Endometrial microvascular endothelial cells (primary cell): ENCODE results near the gene FNDC3B. TPM values are rescaled to one million over a fixed set of nuclear protein-coding genes. Genes with fewer than 3 reads are reported as not detected.

Experiments
- in situ Hi-C: cut with HindIII; loops from 2 replicates; pipeline ENCODE4 v1.10.0; 2017; ENCODE audit warnings: low sequenced_read_pairs, low pct_unique_long_range_greater_than_20kb; ENCODE audit errors: inconsistent ontology term
- total RNA-seq: library from RNA; depleted of rRNA; stranded (reverse); fragments of >200 nt; gene quantifications from one replicate; pipeline ENCODE4 v1.2.3, GENCODE V29; 2015; ENCODE audit errors: inconsistent ontology term

FNDC3B gene
- total RNA-seq, 1 donor from 2014 or later, result 83.1 TPM

DNA sequence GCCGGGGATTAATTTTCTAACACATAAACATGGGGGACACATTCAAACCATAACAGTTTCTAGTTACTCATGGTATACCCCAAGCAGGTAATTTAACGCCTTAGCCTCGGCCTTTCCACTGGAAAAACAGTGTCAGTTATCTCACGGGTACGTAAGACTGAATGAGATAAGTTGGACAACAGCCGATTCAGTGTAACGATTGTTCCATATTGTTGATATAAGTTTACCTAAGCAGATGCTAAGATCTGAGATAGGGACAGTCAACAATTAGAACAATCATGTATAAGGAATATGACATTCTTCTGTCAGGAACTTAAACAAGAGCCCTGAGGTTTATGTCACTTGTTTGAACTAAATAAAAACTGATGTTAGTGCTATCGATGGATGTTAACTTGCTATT lies 278.1 kb downstream of the FNDC3B start:
- in situ Hi-C loops, result no loop called here

DNA sequence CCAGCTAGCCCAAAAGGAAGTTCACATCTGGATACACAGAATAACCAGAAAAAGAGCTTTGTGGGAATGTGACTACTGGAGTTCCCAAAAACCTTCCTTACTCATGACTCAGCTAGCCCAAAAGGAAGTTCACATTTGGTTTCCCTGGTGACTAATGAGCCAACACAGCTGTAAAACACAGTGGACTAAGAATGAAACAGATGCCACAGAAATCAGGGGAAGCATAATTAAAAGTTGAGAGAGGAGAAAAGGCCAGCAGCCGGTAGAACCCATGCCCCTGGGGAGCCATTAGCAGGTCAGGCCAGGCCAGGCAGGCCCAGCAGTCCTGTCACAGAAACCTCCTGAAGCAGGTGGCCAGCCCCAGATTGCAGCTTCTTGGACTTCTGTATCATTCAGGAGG lies 278.6 kb downstream of the FNDC3B start:
- in situ Hi-C loops, result no loop called here

DNA sequence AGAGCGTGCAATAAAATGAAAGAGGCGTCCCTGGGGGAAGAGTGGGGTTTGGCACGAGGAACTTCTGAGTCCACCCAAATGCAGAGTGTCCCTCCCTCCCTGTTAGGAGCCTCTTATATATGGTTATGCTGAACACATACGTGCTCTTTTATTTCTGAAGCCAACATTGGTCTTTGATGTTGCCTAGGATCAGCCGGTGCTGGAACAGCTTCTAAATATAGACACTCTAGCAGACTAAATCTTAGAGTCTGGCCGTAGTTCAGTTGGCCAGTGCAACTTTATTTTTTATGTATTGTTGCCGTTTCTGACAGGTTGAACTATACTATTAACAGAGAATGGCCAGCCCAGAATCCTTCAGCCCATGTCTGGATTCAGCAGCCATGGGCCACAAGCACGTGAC lies 280.2 kb downstream of the FNDC3B start:
- in situ Hi-C loops, result no loop called here

DNA sequence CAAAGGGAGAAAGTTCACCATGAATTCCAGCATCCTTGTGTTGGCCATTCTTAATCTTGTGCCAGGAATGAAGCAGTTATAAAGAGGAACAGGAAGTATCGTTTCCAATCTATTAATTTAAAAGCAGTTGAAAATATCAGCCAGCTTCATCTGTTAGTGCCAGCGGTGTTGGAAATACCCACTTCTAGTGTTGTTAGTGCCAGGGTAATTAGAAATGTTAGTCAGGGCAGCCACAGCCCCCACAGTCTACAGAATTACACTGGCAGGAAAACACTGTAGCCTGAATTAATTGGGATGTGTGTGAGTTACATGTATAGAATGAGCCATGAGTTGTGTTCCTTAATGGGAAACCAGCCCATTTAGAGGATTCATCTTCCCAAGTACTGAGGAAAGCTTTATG lies 281.1 kb downstream of the FNDC3B start:
- in situ Hi-C loops, result no loop called here

DNA sequence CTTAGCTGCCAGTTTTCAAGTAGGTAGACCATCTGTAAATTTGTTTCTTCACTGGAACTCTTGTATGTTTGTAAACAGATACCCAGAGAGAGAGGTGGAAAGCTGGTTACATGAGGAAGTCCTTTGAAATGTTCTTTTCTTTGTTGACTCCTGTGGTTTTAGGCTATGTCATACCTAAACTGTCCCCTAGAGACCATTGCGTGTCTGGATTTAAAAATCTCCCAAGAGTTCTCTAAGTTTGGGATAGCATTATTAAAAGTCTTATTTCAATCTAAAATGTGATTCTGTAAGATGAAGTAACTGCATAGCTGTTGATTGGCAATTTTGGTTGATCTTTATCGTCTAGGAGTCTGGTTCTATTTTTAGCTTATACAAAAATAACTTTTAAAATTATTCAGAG lies 281.7 kb downstream of the FNDC3B start:
- in situ Hi-C loops, result no loop called here

DNA sequence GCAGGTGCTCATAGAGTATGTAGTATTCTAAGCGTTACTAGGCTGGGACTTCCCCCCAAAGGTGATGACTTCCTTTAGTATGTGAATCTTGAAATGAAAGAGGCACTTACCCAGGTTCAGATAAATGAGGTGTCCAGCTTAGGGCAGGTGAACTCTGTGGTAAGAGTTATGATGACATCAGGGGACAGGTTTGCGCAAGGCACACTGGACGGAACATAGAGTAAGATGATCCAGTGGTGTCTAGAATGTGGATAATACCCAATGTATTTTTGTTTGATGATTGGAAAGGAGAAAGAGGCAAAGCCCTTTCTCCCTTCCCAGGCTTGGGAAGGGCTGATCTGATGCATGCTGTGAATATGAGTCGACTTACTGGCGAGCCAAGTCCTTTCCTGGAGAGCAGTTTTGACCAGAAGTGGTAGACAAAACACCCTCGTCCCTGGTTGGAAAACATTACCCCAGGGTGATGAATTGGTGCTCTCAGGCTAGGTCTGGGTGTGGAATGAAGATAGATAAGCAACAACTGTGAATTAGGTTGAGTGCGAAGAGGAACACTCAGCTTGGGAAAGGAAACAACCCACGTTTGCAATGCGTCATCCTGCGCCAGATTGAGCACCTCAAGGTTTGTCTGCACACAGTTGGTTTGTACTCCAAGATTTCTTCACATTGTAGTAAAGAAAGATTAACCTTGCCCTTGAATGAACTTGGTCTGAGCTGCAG lies 284.7 kb downstream of the FNDC3B start:
- in situ Hi-C loops, result no loop called here

DNA sequence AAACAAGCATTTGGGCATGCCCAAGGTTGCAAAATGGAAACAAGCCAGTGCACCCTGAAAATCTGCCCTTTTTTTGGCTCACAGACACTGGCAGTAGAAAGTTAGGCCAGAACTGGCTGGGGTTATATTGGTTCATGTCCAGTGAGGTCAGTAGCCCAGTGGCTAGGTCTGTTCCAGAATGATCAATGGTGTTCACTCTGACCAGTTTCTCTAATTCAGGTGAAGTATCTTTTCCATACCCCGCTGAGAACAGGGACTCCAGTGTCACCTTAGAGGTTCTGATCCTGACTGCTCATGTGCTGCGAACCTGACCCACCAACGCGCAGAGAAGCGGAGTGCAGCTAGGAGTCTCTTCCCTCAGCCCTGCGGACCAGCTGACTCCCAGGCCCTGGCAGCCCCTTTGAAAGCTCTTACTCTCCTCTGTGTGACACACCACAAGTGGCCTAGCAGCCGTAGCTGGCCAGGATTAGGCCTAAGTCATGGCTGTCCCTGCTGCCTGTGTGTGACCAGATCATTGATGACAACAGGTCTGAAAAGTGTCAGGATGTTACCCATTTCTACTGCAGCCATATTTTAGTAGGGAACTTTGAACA lies 285.3 kb downstream of the FNDC3B start:
- in situ Hi-C loops, result no loop called here

DNA sequence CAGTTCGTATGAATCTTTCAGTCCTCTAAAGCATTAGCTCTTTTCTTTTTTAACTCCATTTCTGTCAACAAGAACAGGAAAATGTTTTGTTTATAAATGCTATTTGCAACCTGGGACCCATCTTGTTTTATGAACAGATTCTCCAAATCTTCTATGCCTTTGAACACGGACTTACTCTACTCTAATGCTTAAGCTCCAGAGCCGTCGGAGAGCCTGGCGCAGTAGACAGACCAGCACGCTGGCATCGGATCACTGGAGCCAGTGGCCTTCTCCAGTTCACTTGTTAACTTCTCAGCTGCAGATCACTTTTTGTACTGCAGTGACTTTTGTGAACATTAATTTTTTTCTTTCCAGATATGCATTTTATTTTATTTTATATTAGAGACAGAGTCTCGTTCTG lies 286.1 kb downstream of the FNDC3B start:
- in situ Hi-C loops, result no loop called here

DNA sequence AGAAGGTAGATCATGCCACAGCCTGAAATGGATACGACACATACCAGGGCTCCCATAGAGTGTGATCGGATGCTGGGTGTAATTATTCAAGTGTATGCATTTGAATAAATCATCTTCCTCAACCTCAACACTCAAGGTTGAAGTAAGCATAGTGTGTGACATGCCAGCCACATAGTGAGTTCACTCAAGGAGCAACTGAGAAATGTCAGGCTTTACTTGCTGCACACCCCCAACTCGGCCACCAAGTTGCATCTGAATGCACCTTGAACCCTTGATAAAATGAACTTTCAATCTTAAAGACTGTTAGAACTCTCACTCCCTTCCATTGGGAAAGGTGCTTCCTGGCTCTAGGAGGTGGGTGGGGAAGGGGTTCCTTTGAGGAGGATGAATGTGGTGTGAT lies 287.6 kb downstream of the FNDC3B start:
- in situ Hi-C loops, result no loop called here

DNA sequence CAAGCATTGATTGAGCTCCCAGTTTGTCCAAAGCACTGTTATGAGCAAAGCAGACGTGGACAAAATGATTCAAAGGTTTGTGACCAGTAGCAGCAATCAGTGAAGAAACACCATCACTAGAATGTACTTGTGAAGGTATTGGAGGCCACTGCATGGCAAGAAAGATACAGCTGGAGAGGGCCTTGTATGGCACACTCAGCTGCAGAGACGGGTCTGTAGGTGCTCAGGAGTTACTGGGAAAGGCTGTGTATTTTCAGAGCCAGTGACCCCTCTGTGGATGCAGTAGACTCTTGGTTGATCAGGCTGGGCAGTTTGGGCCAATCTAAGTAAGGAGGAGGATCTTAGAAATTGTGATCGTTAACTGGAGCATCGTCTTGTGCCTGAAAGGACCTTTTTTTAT lies 288.9 kb downstream of the FNDC3B start:
- in situ Hi-C loops, result no loop called here

DNA sequence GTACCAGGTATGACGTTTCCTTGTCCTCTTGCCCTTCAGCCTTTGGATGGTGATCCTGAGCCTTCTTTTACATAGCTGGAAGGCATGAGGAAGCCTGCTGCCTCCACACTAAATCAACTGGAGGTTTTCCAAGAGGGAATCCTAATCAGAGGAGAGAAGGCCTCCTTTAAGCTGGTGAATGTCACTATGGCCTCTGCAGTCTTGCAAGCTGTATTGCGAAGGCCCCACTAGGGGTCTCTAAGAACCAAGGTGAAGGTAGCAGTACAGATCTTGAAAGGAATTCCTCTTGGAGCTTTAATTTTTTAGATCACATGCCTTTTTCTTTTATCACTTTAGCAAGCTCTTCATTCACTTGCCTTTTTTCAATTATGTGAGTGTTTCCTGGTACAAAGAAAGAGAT lies 289.7 kb downstream of the FNDC3B start:
- in situ Hi-C loops, result no loop called here

DNA sequence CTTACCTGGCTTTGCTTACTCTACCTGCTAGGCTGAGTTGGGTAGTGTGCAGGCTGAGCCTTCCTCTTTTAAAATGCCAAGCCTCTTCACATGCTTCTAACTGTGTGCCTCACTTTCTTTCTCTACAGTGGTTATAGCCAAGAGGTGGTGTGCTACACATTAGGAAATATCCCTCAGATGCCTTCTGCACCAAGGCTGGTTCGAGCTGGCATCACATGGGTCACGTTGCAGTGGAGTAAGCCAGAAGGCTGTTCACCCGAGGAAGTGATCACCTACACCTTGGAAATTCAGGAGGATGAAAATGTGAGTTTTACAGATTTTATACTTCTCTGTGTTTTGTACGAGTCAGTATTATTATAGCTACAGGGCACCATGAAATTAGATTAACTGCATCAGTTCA lies 291.0 kb downstream of the FNDC3B start:
- in situ Hi-C loops, result no loop called here

DNA sequence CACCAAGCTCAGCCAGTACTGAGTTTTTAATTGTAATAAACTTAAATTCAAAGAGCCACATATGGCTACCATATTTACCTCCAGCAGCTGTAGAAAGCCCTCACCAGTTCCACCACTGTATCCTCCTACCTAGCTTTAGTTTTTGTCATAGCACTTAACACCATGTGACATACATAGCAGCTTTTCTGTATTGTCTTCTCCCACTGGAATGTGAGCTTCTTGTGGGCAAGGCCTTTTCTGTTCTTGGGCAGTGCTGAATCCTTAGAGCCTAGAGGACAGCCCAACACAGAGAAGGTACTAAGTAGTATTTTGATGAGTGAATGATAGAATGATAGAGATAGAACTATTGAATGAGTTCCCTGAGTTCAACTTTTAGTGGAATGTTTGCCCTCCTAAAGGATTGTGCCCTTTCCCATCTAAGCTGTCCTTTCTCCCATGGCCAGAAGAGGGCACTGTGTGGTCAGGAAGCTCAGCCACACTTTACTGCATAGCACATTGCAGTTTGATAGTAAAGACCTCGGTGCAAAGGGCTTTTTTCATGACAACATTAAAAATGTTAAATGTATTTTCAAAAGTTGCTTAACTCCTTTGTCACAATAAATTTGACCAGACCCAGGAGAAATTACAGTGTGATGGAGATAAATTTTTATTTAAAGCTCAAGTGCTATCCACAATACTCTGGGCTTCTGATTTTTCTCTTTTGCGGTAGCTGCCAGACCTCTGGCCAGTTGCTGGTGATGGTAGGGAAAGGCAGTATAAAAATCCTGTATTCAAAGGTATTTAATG lies 293.1 kb downstream of the FNDC3B start:
- in situ Hi-C loops, result no loop called here

DNA sequence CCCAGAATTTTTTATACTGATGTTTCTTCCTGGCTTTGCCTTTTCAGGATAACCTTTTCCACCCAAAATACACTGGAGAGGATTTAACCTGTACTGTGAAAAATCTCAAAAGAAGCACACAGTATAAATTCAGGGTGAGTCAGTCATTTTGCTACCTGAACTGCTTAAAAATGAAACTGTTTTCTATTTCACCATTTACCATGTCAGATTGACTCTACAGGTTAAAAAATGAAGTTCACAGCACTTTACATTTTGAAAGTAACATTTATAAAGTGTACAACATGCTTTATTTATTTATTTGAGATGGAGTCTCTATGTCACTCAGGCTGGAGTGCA lies 293.6 kb downstream of the FNDC3B start:
- in situ Hi-C loops, result no loop called here

DNA sequence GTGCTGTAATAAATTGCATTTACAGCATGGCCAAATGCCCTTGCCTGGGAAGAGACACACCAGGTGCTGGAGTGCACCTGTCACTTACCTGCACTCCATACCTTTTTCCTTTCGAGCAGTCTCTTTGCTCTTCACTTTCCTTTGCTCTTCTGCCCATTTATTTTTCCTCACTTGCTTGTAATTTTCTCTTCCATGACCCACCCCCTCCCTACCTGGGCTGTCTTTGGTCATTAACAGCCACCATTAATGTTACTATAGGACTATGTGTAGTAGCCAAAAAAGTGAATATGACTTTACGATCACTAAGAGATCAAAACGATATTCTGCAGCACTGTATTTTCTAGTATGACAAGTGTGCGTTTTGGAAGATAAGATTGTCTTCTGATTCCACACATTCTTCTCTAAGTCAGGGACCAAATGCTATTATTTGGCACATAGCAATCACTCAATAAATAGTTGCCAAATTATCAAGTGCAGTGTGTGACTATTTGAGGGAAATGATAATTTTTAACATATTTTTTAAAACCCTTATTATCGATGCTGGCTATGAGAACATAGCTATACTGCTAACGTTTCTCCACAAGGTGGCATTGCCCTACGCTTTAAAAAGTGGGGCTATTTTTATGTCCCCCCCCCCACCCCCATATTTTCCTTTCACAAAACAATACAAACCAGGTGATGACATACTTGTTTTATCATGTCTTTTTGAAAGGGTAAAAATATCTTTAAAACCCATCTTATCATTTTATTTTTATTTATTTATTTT lies 294.5 kb downstream of the FNDC3B start:
- in situ Hi-C loops, result no loop called here

DNA sequence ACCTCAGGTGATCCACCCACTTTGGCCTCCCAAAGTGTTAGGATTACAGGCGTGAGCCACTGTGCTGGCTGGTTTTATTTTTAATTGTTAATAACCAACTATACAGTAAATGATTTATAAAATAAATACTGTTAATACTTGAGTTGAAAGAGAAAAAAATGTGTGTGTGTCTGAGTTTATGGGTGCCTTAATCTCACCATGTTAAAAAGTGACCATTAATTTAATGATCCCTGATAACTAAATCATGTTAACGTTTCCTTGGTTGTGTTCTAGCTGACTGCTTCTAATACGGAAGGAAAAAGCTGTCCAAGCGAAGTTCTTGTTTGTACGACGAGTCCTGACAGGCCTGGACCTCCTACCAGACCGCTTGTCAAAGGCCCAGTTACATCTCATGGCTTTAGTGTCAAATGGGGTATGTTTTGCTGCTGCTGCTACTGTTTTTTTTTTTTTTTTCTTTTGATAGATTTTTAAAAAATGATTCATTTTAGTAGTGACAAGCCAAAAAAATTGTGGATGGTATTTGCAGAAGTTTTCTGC lies 295.4 kb downstream of the FNDC3B start:
- in situ Hi-C loops, result no loop called here

DNA sequence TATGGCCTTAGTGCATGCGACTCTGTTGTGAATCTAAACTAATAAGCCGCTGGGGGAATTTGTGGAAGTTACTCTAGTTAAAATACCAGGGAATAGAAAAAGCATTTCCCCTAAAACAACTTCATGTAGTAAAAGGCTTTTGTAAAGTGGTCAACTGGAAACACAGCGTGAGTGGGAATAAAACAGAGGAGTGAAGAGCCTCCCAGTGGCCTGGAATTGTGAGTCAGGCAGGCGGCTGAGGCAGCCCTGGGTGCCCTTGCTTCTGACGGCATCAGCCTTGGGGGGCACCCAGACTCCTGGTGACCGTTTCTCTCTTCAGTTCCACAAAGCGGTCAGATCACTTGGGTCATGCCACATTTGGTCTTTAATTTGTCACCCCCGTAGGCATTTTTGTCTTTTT lies 300.5 kb downstream of the FNDC3B start:
- in situ Hi-C loops, result no loop called here

DNA sequence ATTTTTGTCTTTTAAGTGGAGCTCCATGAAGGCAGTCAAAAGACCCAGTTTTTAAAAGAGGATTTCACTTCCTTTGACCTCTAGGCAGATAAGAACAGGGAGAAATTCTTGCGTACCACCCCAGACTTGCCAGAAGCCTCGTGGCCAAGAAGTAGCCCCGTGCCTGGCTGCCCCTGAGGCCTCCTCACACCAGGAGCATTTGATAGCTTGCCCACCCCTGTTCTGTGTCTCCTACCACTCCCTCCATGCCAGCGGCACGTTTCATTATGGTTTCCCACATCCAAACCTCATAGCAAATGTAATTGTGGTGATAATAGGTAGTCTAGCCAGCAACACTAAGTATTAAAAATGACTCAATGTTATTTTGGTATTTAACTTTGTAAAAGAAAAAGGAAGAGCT lies 301.2 kb downstream of the FNDC3B start:
- in situ Hi-C loops, result no loop called here

DNA sequence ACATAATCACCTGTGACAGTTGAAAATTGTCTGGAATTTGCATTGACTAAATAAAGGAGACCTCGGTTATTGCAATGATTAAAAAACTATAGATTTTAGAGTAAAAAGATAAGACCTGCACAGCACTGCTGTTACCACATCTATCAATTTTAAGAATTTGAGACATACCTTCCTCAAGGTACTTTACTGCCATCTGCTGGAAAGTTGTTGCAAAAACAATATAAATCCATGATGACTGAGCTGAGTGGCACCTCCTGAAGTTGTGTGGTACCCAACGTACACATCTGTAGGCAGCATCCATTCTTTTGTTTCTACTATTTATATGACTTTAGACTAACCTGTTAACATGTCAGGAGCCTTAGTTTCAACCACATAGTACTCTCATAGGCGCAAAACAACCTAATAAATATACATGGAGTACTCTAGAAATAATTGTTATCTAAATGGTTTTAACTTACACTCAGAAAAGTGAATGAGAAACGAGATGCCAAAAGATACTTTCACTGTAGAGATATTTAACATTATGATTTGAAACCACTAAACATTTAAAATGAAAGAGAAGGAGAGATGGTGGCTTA lies 302.2 kb downstream of the FNDC3B start:
- in situ Hi-C loops, result no loop called here
